HT-29 (cell line): ENCODE data around the gene UBE2A. TPM values are rescaled to one million over a fixed set of nuclear protein-coding genes. Genes with fewer than 3 reads are reported as not detected.

ENCODE experiments used
- DNase-seq: peaks from one replicate; pipeline ENCODE4 v3.0.0-alpha.2; 2015; ENCODE audit warnings: low spot score
- total RNA-seq: library from RNA; depleted of rRNA; stranded (reverse); fragments of >200 nt; shearing (Covaris generic); gene quantifications from 2 replicates; pipeline ENCODE4 v1.2.3, GENCODE V29; 2014; rRNA removed

UBE2A gene
- total RNA-seq, 1 experiment from 2014 or later = 26.2 TPM

GRCh38 chrX:119607018-119607389, 32.6 kb downstream of the UBE2A start:
- no peak for DNase-seq

GRCh38 chrX:119614776-119615175, 40.4 kb downstream of the UBE2A start:
- DNase-seq = no peak

- DNase-seq = no peak
Measured at GRCh38 chrX:119617517-119618164, 43.3 kb downstream of the UBE2A start.

- DNase-seq = no peak
Measured at GRCh38 chrX:119618439-119618838, 44.1 kb downstream of the UBE2A start.

GRCh38 chrX:119622356-119623232, 48.2 kb downstream of the UBE2A start:
- DNase-seq = no peak

- no peak for DNase-seq
Measured at GRCh38 chrX:119624417-119624816, 50.1 kb downstream of the UBE2A start.

- DNase-seq = no peak
Measured at GRCh38 chrX:119624951-119625668, 50.7 kb downstream of the UBE2A start.

GRCh38 chrX:119625843-119626242, 51.5 kb downstream of the UBE2A start:
- no peak for DNase-seq

Other genes with a start within 250 kb of the UBE2A start
- gene SLC25A43, start 175.2 kb upstream of the UBE2A start, total RNA-seq = 9.0 and 11.3 TPM in 2 replicates
- 437 and 452 TPM in 2 replicates for gene SLC25A5, start 106.1 kb upstream of the UBE2A start, total RNA-seq
- 38.0 and 38.3 TPM in 2 replicates for gene STEEP1, start 9.2 kb upstream of the UBE2A start, total RNA-seq
- 6.9 and 7.8 TPM in 2 replicates for gene NKRF, start 31.9 kb downstream of the UBE2A start, total RNA-seq
- 0.10 and 0.53 TPM in 2 replicates for gene SEPTIN6, start 118.6 kb downstream of the UBE2A start, total RNA-seq
- 1.0 TPM in 1 of 2 replicates, not detected in the other for gene SOWAHD, start 184.0 kb downstream of the UBE2A start, total RNA-seq
- 753 and 894 TPM in 2 replicates for gene RPL39, start 217.1 kb downstream of the UBE2A start, total RNA-seq